ENCODE data around the gene FILIP1. TPM values are rescaled to one million over a fixed set of nuclear protein-coding genes. Genes with fewer than 3 reads are reported as not detected.
A peak's percentile ranks its signal among the peaks of the same experiment; 100 is the strongest.

Gene FILIP1
- total and polyA plus RNA-seq, 2 of the 8 experiments (the other 6 are each of a cell fraction or from before 2014, with no cell fraction given), result 2.4 to 5.7 TPM

GRCh38 chr6:75243333-75244062 lies 250.1 kb downstream of the FILIP1 start, which contains the start of gene COX7A2 (continued):
- TF ChIP-seq ASH2L (IDR thresholded peaks at IDR 0.05; ENCODE audit: low read length), result peak; percentile 96
- no peak for TF ChIP-seq SIRT6 (IDR thresholded peaks at IDR 0.05; ENCODE audit: low read length)
- TF ChIP-seq CHD7 (IDR thresholded peaks at IDR 0.05; ENCODE audit: insufficient replicate concordance, low read length), result peak; percentile 18
- no peak for TF ChIP-seq POU5F1 (IDR thresholded peaks at IDR 0.05; ENCODE audit: low read depth, low read length)
- TF ChIP-seq JUN (IDR thresholded peaks at IDR 0.05; ENCODE audit: low read depth, low read length), result no peak
- TF ChIP-seq YY1 (IDR thresholded peaks at IDR 0.05; ENCODE audit: low read depth, low read length), result peak; percentile 92
- TF ChIP-seq SIN3A (conservative IDR thresholded peaks at IDR 0.05 in 1 of 2, IDR thresholded peaks at IDR 0.05 in 1 of 2; ENCODE audit: low read depth in 1 of 2, low read length in 2 of 2), result peak; percentile 46 to 59; a peak in 2 of 4 replicates
- no peak for TF ChIP-seq SP4 (IDR thresholded peaks at IDR 0.05; ENCODE audit: low read length)
- TF ChIP-seq RBBP5 (IDR thresholded peaks at IDR 0.05; ENCODE audit: borderline replicate concordance, low read depth, low read length), result no peak
- TF ChIP-seq KDM1A (IDR thresholded peaks at IDR 0.05; ENCODE audit: borderline replicate concordance, low read length), result no peak

Data from H1 (cell line).